K562 (cell line): ENCODE results near the gene SEC22C. TPM values are rescaled to one million over a fixed set of nuclear protein-coding genes. Genes with fewer than 3 reads are reported as not detected.

Experiments
- FOXM1 ChIP-seq, 2 experiments: fragments of 450-650 bp in 1 of 2; sonication (generic) in 1 of 2; formaldehyde crosslinking in 1 of 2; IDR thresholded peaks; 2 replicates each; pipeline versions ENCODE4 v1.6.1 to v1.9.0; 2017 to 2022; ENCODE audit warnings: low read depth in 2 of 2, mild to moderate bottlenecking in 2 of 2, missing genetic modification reagents in 1 of 2, moderate library complexity in 1 of 2
- MAFG ChIP-seq: fragments of 450-650 bp; conservative IDR thresholded peaks from 2 replicates; pipeline ENCODE4 v1.6.1; 2016; ENCODE audit warnings: missing genetic modification characterization, missing compliant biosample characterization
- NR2C2 ChIP-seq, 2 experiments: fragments of 200-800 bp in 1 of 2; sonication (Bioruptor generic) in 1 of 2; sonication (generic) in 1 of 2; formaldehyde crosslinking in 1 of 2; IDR thresholded peaks; 2 replicates each; pipeline versions ENCODE4 v1.6.1 to v1.8.0; 2016 to 2022; ENCODE audit warnings: mild to moderate bottlenecking in 1 of 2, missing compliant biosample characterization in 1 of 2, missing genetic modification characterization in 1 of 2, missing genetic modification reagents in 1 of 2
- SMAD2 ChIP-seq: fragments of 150-350 bp; IDR thresholded peaks from 2 replicates; pipeline ENCODE4 v1.6.1; 2014; ENCODE audit warnings: low read depth, mild to moderate bottlenecking, low read length
- SMAD4 ChIP-seq: fragments of 250-450 bp; sonication (Bioruptor Pico); conservative IDR thresholded peaks from 2 replicates; pipeline ENCODE4 v1.8.0; 2021; ENCODE audit warnings: inconsistent platforms, mild to moderate bottlenecking, moderate library complexity
- TEAD2 ChIP-seq: fragments of 450-650 bp; IDR thresholded peaks from 2 replicates; pipeline ENCODE4 v1.6.1; 2016; ENCODE audit warnings: missing genetic modification characterization, control low read depth, missing compliant biosample characterization
- TRIM24 ChIP-seq, 2 experiments: fragments of 450-650 bp; IDR thresholded peaks; 2 replicates each; pipeline ENCODE4 v1.6.1; 2016
- XRCC5 ChIP-seq: fragments of 200-400 bp; formaldehyde crosslinking; IDR thresholded peaks from 2 replicates; pipeline ENCODE4 v1.6.1; 2017; ENCODE audit warnings: low read depth, mild to moderate bottlenecking, low read length
- ZNF3 ChIP-seq: fragments of 250-450 bp; sonication (Bioruptor Pico); IDR thresholded peaks from 2 replicates; pipeline ENCODE4 v1.5.0; 2021; ENCODE audit warnings: mild to moderate bottlenecking, moderate library complexity
- ZNF507 ChIP-seq: conservative IDR thresholded peaks from 2 replicates; pipeline ENCODE4 v1.6.1; 2017; ENCODE audit warnings: missing genetic modification characterization, missing compliant biosample characterization
- polyA plus RNA-seq, 8 experiments: library from polyadenylated mRNA; depleted of rRNA in 4 of 8; stranded (reverse) in 5 of 8; unstranded in 3 of 8; fragments of >200 nt; fragmentation: Nextera tagmentation in 2 of 8; fragmentation: Illumina TruSeq in 1 of 8; extraction: Ambion mirVana in 2 of 8; extraction: Trizol in 1 of 8; gene quantifications; 2 replicates each; pipeline versions ENCODE4 v1.2.1 to v1.2.3, GENCODE V29; 2011 to 2014; ENCODE audit warnings: inconsistent platforms in 1 of 8, missing spikeins in 1 of 8
- total RNA-seq, 7 experiments: library from RNA; depleted of rRNA in 6 of 7; stranded (reverse); fragments of >200 nt in 6 of 7; fragmentation: Illumina TruSeq in 2 of 7; extraction: Trizol in 2 of 7; gene quantifications; 2 replicates each; pipeline versions ENCODE4 v1.2.1 to v1.2.3, GENCODE V29; 2011 to 2021; ENCODE audit warnings: low replicate concordance in 1 of 7
- TF ChIP-seq, protein P1 (sequence below): sonication (generic); formaldehyde crosslinking; IDR thresholded peaks from 2 replicates; pipeline ENCODE4 v1.8.1; 2022; ENCODE audit warnings: missing genetic modification reagents
- TF ChIP-seq, protein P2 (sequence below): fragments of 250-450 bp; sonication (Bioruptor Pico); IDR thresholded peaks from 2 replicates; pipeline ENCODE4 v1.8.0; 2021; ENCODE audit warnings: moderate library complexity, mild to moderate bottlenecking, inconsistent platforms

The SEC22C gene
- total and polyA plus RNA-seq, 9 of the 15 experiments (the other 6 are each of a cell fraction or from before 2014, with no cell fraction given) = 35.6 to 68.4 (median 50.7) TPM

DNA sequence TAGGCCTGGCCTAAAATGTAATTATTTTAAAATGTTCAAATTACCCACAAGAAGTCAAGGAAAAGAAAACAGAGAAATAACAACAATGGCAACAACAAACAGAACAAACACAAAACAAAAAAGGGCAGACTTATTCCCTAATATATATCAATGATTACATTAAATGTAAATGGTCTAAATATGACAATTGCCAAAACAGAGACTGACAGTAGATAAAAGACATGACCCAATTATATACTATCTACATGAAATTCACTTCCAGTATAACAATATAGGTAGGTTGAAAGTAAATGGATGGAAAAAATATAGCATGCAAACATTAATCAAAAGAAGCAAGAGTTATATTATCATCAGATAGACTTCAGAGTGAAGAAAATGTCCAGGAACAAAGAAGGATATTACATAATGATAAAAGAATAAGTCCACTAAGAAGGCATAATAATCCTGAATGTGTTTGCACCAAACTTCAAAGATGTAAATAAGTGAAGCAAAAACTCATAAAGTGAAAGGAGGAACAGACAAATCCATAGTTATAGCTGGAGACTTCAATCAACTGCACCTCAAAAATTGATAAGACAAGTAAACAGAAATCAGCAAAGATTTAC lies 6.5 kb downstream of the SEC22C start (continued):
- TF ChIP-seq FOXM1 (IDR thresholded peaks at IDR 0.05; ENCODE audit: low read depth) (no peak), FOXM1 (CRISPR knock-in tag; IDR thresholded peaks at IDR 0.05; ENCODE audit: low read depth) (no peak), NR2C2 (CRISPR knock-in tag; IDR thresholded peaks at IDR 0.05) (no peak), NR2C2 (tag; IDR thresholded peaks at IDR 0.05) (no peak), TRIM24 (IDR thresholded peaks at IDR 0.05) (peak in 1 of 2 experiments; percentile 43; a peak in 1 of 4 replicates), SMAD4 (no peak), MAFG (tag) (no peak), TEAD2 (tag) (no peak), ZNF3 (CRISPR knock-in tag) (no peak), SMAD2 (no peak), XRCC5 (no peak), ZNF507 (tag) (peak; percentile 100)
- TF ChIP-seq, protein P1, sequence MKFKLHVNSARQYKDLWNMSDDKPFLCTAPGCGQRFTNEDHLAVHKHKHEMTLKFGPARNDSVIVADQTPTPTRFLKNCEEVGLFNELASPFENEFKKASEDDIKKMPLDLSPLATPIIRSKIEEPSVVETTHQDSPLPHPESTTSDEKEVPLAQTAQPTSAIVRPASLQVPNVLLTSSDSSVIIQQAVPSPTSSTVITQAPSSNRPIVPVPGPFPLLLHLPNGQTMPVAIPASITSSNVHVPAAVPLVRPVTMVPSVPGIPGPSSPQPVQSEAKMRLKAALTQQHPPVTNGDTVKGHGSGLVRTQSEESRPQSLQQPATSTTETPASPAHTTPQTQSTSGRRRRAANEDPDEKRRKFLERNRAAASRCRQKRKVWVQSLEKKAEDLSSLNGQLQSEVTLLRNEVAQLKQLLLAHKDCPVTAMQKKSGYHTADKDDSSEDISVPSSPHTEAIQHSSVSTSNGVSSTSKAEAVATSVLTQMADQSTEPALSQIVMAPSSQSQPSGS = no peak
- TF ChIP-seq, protein P2, sequence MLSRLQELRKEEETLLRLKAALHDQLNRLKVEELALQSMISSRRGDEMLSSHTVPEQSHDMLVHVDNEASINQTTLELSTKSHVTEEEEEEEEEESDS = no peak
